Trophoblast cell (in vitro differentiated cells and primary cell): Measurements from ENCODE around the gene USP36.

ENCODE experiments used
- DNase-seq, 2 donors: peaks; one replicate each; pipeline ENCODE4 v3.0.0-alpha.2; 2016
- H2AFZ ChIP-seq: 2 replicates; pipeline ENCODE4 v1.6.1; 2013; ENCODE audit warnings: low read length, moderate library complexity, mild to moderate bottlenecking; ENCODE audit not compliant: insufficient read depth, poor library complexity
- H2AK5ac ChIP-seq: 2 replicates; pipeline ENCODE4 v1.6.1; 2013; ENCODE audit warnings: mild to moderate bottlenecking, low read length
- H2BK120ac ChIP-seq: 2 replicates; pipeline ENCODE4 v1.6.1; 2013; ENCODE audit warnings: low read length, mild to moderate bottlenecking, moderate library complexity; ENCODE audit not compliant: insufficient read depth, poor library complexity
- H2BK12ac ChIP-seq: 2 replicates; pipeline ENCODE4 v1.6.1; 2013; ENCODE audit warnings: mild to moderate bottlenecking, low read length, moderate library complexity
- H2BK5ac ChIP-seq: 2 replicates; pipeline ENCODE4 v1.6.1; 2013; ENCODE audit warnings: low read length, low read depth, moderate library complexity, mild to moderate bottlenecking; ENCODE audit not compliant: poor library complexity
- H3K14ac ChIP-seq: 2 replicates; pipeline ENCODE4 v1.6.1; 2013; ENCODE audit warnings: mild to moderate bottlenecking, low read length
- H3K18ac ChIP-seq: 2 replicates; pipeline ENCODE4 v1.6.1; 2013; ENCODE audit warnings: mild to moderate bottlenecking, low read length
- H3K23ac ChIP-seq: 2 replicates; pipeline ENCODE4 v1.6.1; 2013; ENCODE audit warnings: low read length
- H3K27ac ChIP-seq: 2 replicates; pipeline ENCODE4 v1.5.1; 2013; ENCODE audit warnings: low read depth, mild to moderate bottlenecking, inconsistent platforms, low read length, moderate library complexity
- H3K27me3 ChIP-seq: 2 replicates; pipeline ENCODE4 v1.6.1; 2013; ENCODE audit warnings: inconsistent platforms, mild to moderate bottlenecking, low read length, moderate library complexity; ENCODE audit not compliant: insufficient read depth
- H3K36me3 ChIP-seq, 2 experiments: 1 replicate in 1 of 2; 2 replicates in 1 of 2; pipeline ENCODE4 v1.6.1; 2013; ENCODE audit warnings: low read length in 2 of 2, mild to moderate bottlenecking in 2 of 2, moderate library complexity in 1 of 2; ENCODE audit not compliant: insufficient read depth in 2 of 2, control insufficient read depth in 1 of 2
- H3K4ac ChIP-seq: 2 replicates; pipeline ENCODE4 v1.6.1; 2013; ENCODE audit warnings: low read depth, mild to moderate bottlenecking, low read length, moderate library complexity
- H3K4me1 ChIP-seq, 2 experiments: 1 replicate in 1 of 2; 2 replicates in 1 of 2; pipeline ENCODE4 v1.6.1; 2013; ENCODE audit warnings: low read length in 2 of 2, mild to moderate bottlenecking in 2 of 2, moderate library complexity in 1 of 2; ENCODE audit not compliant: insufficient read depth in 2 of 2, control insufficient read depth in 1 of 2
- H3K4me2 ChIP-seq: 2 replicates; pipeline ENCODE4 v1.6.1; 2013; ENCODE audit warnings: inconsistent platforms, mild to moderate bottlenecking, low read length, moderate library complexity
- H3K4me3 ChIP-seq: 2 replicates; pipeline ENCODE4 v1.5.1; 2013; ENCODE audit warnings: mild to moderate bottlenecking, low read depth, low read length, inconsistent platforms
- H3K79me1 ChIP-seq: one replicate; pipeline ENCODE4 v1.6.1; 2013; ENCODE audit warnings: low read length
- H3K79me2 ChIP-seq: 2 replicates; pipeline ENCODE4 v1.6.1; 2013; ENCODE audit warnings: low read length, mild to moderate bottlenecking; ENCODE audit not compliant: control insufficient read depth, insufficient read depth, poor library complexity
- H3K9ac ChIP-seq: 2 replicates; pipeline ENCODE4 v1.6.1; 2013; ENCODE audit warnings: mild to moderate bottlenecking, low read length
- H3K9me3 ChIP-seq: 2 replicates; pipeline ENCODE4 v1.6.1; 2013; ENCODE audit warnings: low read depth, mild to moderate bottlenecking, control low read depth, inconsistent platforms, low read length; ENCODE audit not compliant: insufficient read depth
- H4K12ac ChIP-seq: 2 replicates; pipeline ENCODE4 v1.6.1; 2013; ENCODE audit warnings: low read depth, mild to moderate bottlenecking, low read length, moderate library complexity
- H4K8ac ChIP-seq: 2 replicates; pipeline ENCODE4 v1.6.1; 2013; ENCODE audit warnings: low read depth, mild to moderate bottlenecking, low read length, moderate library complexity
- H4K91ac ChIP-seq: one replicate; pipeline ENCODE4 v1.6.1; 2013; ENCODE audit warnings: low read depth, mild to moderate bottlenecking, low read length, moderate library complexity
- WGBS: extraction: QIAGEN DNeasy Blood & Tissue Kit; methylation state at CpG from one replicate; pipeline ENCODE4 v1.1.7; 2013; ENCODE audit warnings: missing lambda C conversion rate; ENCODE audit not compliant: insufficient read length, insufficient coverage; ENCODE audit errors: extremely low coverage; 5-methylcytosine and 5-hydroxymethylcytosine counted together

USP36 gene

DNA sequence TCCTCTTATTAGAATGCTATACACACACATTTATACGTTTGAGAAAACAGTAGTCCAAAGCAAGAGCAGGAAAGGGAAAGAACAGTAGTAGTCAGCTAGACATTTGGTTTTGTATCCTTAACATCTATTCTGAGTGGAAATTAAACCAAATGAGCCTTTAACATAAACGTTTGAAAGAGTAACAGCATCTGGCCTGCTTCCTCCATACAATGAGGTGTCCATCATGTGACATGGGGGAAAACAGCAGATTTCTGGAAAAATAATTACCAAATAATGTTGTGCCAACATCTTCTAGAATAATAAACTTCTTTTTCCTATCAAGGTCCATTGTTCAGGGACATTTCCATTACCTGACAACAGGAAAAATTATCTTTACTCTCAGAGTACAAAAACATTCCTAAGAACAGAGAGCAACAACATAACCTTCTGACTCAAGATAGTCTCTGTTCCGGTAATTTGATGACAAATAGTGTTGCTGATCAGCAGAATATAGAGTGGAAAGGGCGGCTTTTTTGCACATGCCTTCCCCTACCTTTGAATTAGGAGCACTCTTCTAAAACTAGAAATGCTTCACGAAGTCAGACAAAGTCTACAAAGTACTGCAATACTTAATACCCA, 78.7 kb downstream of the USP36 start:
- no peak overlapping the region for H3K4ac ChIP-seq
- no CpG with 5 or more reads among the region's 5 CpGs for WGBS
- H3K4me2 ChIP-seq, result no peak overlapping the region
- no peak overlapping the region for H2AK5ac ChIP-seq
- no peak overlapping the region for H3K23ac ChIP-seq
- H3K4me1 ChIP-seq, result peaks cover 2 to 9% of the 10 kb centered on the region in 2 experiments
- H2BK120ac ChIP-seq, result no peak overlapping the region
- H3K18ac ChIP-seq, result no peak overlapping the region
- H2BK5ac ChIP-seq, result no peak overlapping the region
- H2AFZ ChIP-seq, result no peak overlapping the region
- H3K9ac ChIP-seq, result no peak overlapping the region
- no peak overlapping the region for H3K14ac ChIP-seq
- no peak overlapping the region for H2BK12ac ChIP-seq
- no peak overlapping the region for H4K12ac ChIP-seq
- no peak overlapping the region for H3K27ac ChIP-seq
- H3K27me3 ChIP-seq, result no peaks in the 10 kb centered on the region
- H3K79me2 ChIP-seq, result no peaks in the 10 kb centered on the region
- peak in 1 of 2 donors; percentile 35 for DNase-seq
- H3K79me1 ChIP-seq, result peaks cover 2% of the 10 kb centered on the region
- no peak overlapping the region for H4K8ac ChIP-seq
- no peaks in the 10 kb centered on the region for H3K36me3 ChIP-seq
- no peak overlapping the region for H3K4me3 ChIP-seq
- H4K91ac ChIP-seq, result no peak overlapping the region
- H3K9me3 ChIP-seq, result no peaks in the 10 kb centered on the region

DNA sequence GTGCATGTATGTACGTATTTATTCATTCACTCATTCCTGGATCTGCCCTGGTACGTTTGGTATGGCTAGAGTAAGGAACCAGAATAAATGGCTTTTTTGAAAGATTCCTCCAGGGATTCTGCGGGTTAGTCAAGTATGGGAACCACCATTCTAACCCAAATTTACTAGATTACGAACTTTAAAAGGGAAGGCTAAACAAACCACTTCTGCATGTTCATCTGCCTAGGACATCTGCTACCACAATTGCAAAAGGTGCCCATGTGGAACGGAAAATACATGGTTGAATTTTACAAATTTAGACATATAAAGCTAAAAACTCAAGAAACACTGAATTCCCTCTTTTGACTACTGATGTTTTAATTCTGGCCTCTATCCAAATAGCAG, 80.7 kb downstream of the USP36 start:
- H3K4me1 ChIP-seq, result peaks cover 0 to 3% of the 10 kb centered on the region in 2 experiments
- H3K4me2 ChIP-seq, result no peak overlapping the region
- no peak overlapping the region for H2AFZ ChIP-seq
- H3K27me3 ChIP-seq, result no peaks in the 10 kb centered on the region
- no peak overlapping the region for H4K8ac ChIP-seq
- no peak for DNase-seq
- H2BK5ac ChIP-seq, result no peak overlapping the region
- no peak overlapping the region for H3K4ac ChIP-seq
- no peak overlapping the region for H3K9ac ChIP-seq
- no peak overlapping the region for H3K4me3 ChIP-seq
- no peak overlapping the region for H2AK5ac ChIP-seq
- no peak overlapping the region for H4K12ac ChIP-seq
- no CpG with 5 or more reads among the region's 5 CpGs for WGBS
- H3K36me3 ChIP-seq, result no peaks in the 10 kb centered on the region
- no peak overlapping the region for H2BK120ac ChIP-seq
- H3K9me3 ChIP-seq, result no peaks in the 10 kb centered on the region
- no peak overlapping the region for H2BK12ac ChIP-seq
- H3K23ac ChIP-seq, result no peak overlapping the region
- no peak overlapping the region for H3K18ac ChIP-seq
- H3K79me1 ChIP-seq, result no peaks in the 10 kb centered on the region
- H3K79me2 ChIP-seq, result no peaks in the 10 kb centered on the region
- H3K14ac ChIP-seq, result no peak overlapping the region
- H3K27ac ChIP-seq, result no peak overlapping the region
- H4K91ac ChIP-seq, result no peak overlapping the region

DNA sequence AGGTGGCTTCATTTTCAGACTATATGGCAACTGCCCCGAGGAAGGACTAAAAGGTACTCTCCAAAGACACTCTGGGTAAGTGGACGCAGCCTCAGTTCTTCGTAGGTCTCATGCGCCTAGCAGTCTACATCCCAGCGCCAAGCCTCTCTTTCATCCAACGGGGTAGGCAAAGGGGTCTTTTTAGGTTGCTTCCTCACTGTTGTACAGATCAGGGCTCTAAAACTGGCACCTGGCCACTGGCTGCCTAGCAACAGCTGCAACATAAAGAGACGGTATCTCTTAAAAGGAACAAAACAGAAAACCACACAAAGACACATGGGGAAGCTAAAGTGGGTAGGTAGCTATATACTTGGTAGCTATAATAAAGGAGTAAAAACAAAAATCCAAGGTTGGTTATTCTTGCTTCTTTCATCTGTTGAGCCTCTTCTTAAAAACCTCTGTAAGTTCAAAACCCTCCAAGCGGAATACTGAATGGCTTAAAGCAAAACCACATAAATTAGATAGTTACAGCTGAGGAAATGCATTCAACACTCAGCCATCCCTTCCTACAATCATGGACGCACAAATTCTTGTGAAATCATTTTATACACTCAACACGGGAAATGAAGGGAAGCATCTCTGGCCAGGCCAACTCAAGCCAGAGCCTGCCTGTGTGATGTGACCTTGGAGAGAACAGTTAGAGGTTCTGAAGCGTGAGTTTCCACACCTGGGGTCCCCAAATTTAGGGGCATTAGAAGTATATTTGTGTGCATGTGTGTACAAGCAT, 81.2 kb downstream of the USP36 start:
- Histone ChIP-seq H2BK12ac (no peak overlapping the region), H3K79me2 (no peaks in the 10 kb centered on the region), H3K27ac (no peak overlapping the region), H4K8ac (no peak overlapping the region), H3K14ac (no peak overlapping the region), H3K79me1 (no peaks in the 10 kb centered on the region), H4K12ac (no peak overlapping the region), H3K9ac (no peak overlapping the region), H3K27me3 (no peaks in the 10 kb centered on the region), H3K4me3 (no peak overlapping the region), H3K23ac (no peak overlapping the region), H2BK5ac (no peak overlapping the region), H3K36me3 (no peaks in the 10 kb centered on the region), H3K9me3 (no peaks in the 10 kb centered on the region), H3K4me2 (no peak overlapping the region), H4K91ac (no peak overlapping the region), H2AK5ac (no peak overlapping the region), H2AFZ (no peak overlapping the region), H3K18ac (no peak overlapping the region), H3K4me1 (no peaks in the 10 kb centered on the region), H2BK120ac (no peak overlapping the region), H3K4ac (no peak overlapping the region)
- peak in 1 of 2 donors; percentile 50 for DNase-seq
- no CpG with 5 or more reads among the region's 11 CpGs for WGBS

DNA sequence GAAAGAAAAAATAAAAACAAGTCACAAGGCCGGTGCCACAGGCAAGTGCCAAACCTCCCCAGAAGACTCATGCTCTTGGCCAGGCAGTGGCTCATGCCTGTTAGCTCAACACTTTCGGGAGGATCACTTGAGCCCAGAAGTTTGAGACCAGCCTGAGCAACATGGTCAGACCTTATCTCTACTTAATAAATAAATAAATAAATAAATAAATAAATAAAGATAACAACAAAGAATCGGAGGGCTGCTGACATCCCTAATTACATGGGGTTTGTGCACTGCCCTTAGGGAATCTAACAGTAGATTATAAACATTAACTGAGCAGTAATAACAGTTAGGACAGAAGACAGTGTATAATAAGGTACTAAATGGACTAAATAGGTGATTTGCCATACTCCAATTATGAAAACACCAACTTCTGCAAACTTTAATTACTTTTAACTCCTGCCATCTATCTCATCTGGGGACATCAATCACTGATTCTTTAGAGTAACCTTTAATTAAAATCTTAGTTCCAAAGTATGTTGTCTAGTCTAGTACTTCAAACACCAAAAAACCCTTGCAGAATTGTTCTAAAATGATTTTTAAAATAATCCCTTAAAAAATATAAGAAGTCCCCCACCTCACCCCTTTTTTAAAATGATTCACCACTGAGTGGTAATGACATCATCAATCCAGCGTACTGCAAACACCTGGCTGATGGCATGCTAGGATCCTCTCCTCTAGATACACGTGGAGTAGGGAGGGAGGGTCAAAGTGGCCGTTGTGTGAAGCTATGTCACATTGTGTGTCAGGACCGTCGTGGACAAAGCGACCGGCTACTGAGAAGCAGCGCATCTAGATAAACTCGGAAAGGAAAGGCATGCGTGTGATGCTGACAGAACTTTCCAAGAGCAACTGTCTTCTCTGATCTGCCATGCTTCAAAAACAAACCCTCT, 87.0 kb downstream of the USP36 start:
- no peak for DNase-seq
- no peak overlapping the region for H3K27ac ChIP-seq
- no CpG with 5 or more reads among the region's 13 CpGs for WGBS

More for the DNA sequence above, 87.0 kb downstream of the USP36 start:
- H3K36me3 ChIP-seq, result peaks cover 0 to 1% of the 10 kb centered on the region in 2 experiments
- H3K14ac ChIP-seq, result no peak overlapping the region
- H3K4me3 ChIP-seq, result no peak overlapping the region
- no peak overlapping the region for H3K23ac ChIP-seq
- H3K18ac ChIP-seq, result no peak overlapping the region
- no peak overlapping the region for H4K91ac ChIP-seq
- H4K8ac ChIP-seq, result no peak overlapping the region
- H3K4ac ChIP-seq, result peak overlapping the region; percentile 64
- H3K4me1 ChIP-seq, result peaks cover 2 to 3% of the 10 kb centered on the region in 2 experiments
- H2AFZ ChIP-seq, result no peak overlapping the region
- H4K12ac ChIP-seq, result no peak overlapping the region
- no peak overlapping the region for H2BK120ac ChIP-seq
- H3K79me2 ChIP-seq, result peaks cover 2% of the 10 kb centered on the region
- H3K9me3 ChIP-seq, result no peaks in the 10 kb centered on the region
- H2BK12ac ChIP-seq, result no peak overlapping the region
- no peaks in the 10 kb centered on the region for H3K79me1 ChIP-seq
- no peak overlapping the region for H2BK5ac ChIP-seq
- no peak overlapping the region for H3K4me2 ChIP-seq
- H3K9ac ChIP-seq, result no peak overlapping the region
- H3K27me3 ChIP-seq, result no peaks in the 10 kb centered on the region
- no peak overlapping the region for H2AK5ac ChIP-seq
